ENCODE data around the gene HSPA2. TPM values are rescaled to one million over a fixed set of nuclear protein-coding genes. Genes with fewer than 3 reads are reported as not detected.
A peak's percentile ranks its signal among the peaks of the same experiment; 100 is the strongest.

HSPA2 gene
- polyA plus RNA-seq, 1 donor from 2014 or later = 0.25 TPM

GRCh38 chr14:64504310-64504896 lies 36.1 kb upstream of the HSPA2 start, which contains the start of gene ZBTB1:
TSS of gene ZBTB1 (plus strand) at chr14:64504770. CDS start at chr14:64521505, 16,735 bp downstream.
- H3K9ac ChIP-seq (ENCODE audit: low read length) = peak within 1 kb of the TSS; percentile 99
- peak within 1 kb of the TSS; percentile 70 for H3K4me2 ChIP-seq (ENCODE audit: low read length)
- peak within 1 kb of the TSS; percentile 90 for H2AFZ ChIP-seq (ENCODE audit: low read depth, low read length)
- TF ChIP-seq CTCF (IDR thresholded peaks at IDR 0.05; ENCODE audit: poor library complexity, severe bottlenecking) = no peak
- TF ChIP-seq RAD21 (conservative IDR thresholded peaks at IDR 0.05) = no peak
- TF ChIP-seq, protein P1, sequence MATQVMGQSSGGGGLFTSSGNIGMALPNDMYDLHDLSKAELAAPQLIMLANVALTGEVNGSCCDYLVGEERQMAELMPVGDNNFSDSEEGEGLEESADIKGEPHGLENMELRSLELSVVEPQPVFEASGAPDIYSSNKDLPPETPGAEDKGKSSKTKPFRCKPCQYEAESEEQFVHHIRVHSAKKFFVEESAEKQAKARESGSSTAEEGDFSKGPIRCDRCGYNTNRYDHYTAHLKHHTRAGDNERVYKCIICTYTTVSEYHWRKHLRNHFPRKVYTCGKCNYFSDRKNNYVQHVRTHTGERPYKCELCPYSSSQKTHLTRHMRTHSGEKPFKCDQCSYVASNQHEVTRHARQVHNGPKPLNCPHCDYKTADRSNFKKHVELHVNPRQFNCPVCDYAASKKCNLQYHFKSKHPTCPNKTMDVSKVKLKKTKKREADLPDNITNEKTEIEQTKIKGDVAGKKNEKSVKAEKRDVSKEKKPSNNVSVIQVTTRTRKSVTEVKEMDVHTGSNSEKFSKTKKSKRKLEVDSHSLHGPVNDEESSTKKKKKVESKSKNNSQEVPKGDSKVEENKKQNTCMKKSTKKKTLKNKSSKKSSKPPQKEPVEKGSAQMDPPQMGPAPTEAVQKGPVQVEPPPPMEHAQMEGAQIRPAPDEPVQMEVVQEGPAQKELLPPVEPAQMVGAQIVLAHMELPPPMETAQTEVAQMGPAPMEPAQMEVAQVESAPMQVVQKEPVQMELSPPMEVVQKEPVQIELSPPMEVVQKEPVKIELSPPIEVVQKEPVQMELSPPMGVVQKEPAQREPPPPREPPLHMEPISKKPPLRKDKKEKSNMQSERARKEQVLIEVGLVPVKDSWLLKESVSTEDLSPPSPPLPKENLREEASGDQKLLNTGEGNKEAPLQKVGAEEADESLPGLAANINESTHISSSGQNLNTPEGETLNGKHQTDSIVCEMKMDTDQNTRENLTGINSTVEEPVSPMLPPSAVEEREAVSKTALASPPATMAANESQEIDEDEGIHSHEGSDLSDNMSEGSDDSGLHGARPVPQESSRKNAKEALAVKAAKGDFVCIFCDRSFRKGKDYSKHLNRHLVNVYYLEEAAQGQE (IDR thresholded peaks at IDR 0.05; ENCODE audit: borderline replicate concordance) = peak; percentile 59
- no peak for TF ChIP-seq SMC3 (conservative IDR thresholded peaks at IDR 0.05; ENCODE audit: poor library complexity)
- no peak for TF ChIP-seq MXI1 (conservative IDR thresholded peaks at IDR 0.05; ENCODE audit: poor library complexity, severe bottlenecking)
- peak; percentile 66 for TF ChIP-seq POLR2AphosphoS5 (IDR thresholded peaks at IDR 0.05)
- TF ChIP-seq EZH2 (IDR thresholded peaks at IDR 0.05; ENCODE audit: borderline replicate concordance, insufficient read depth, low read length, poor library complexity, severe bottlenecking) = no peak
- TF ChIP-seq TAF1 (IDR thresholded peaks at IDR 0.05; ENCODE audit: low read depth) = peak; percentile 46
- no peak for TF ChIP-seq EP300 (conservative IDR thresholded peaks at IDR 0.05; ENCODE audit: poor library complexity, severe bottlenecking)
- peak within 1 kb of the TSS; percentile 95 for H3K27ac ChIP-seq (ENCODE audit: low read length)
- H3K9me3 ChIP-seq (ENCODE audit: low read length) = no peaks in the 10 kb centered on the region
- H3K79me2 ChIP-seq (replicated peaks; ENCODE audit: insufficient read depth, low read length) = peaks cover 66% of the 10 kb centered on the region
- no peaks in the 10 kb centered on the region for H4K20me1 ChIP-seq (ENCODE audit: insufficient read depth)
- no peaks in the 10 kb centered on the region for H3F3A ChIP-seq (ENCODE audit: insufficient read depth, low read length, poor library complexity, severe bottlenecking)
- no peaks in the 10 kb centered on the region for H3K9me2 ChIP-seq (ENCODE audit: insufficient read depth, low read length)
- peak within 1 kb of the TSS; percentile 98 for H3K4me3 ChIP-seq (ENCODE audit: low read length)
- H3K36me3 ChIP-seq (ENCODE audit: insufficient read depth, low read length) = no peaks in the 10 kb centered on the region
- no peaks in the 10 kb centered on the region for H3K27me3 ChIP-seq (ENCODE audit: insufficient read depth, low read depth, low read length)

GRCh38 chr14:64504897-64505794 lies 35.4 kb upstream of the HSPA2 start:
- TF ChIP-seq SMC3 (conservative IDR thresholded peaks at IDR 0.05; ENCODE audit: poor library complexity) = peak; percentile 11
- TF ChIP-seq TAF1 (IDR thresholded peaks at IDR 0.05; ENCODE audit: low read depth) = no peak
- peak; percentile 17 for TF ChIP-seq RAD21 (conservative IDR thresholded peaks at IDR 0.05)
- TF ChIP-seq CTCF (IDR thresholded peaks at IDR 0.05; ENCODE audit: poor library complexity, severe bottlenecking) = no peak
- TF ChIP-seq EP300 (conservative IDR thresholded peaks at IDR 0.05; ENCODE audit: poor library complexity, severe bottlenecking) = peak; percentile 37
- peak; percentile 52 for TF ChIP-seq MXI1 (conservative IDR thresholded peaks at IDR 0.05; ENCODE audit: poor library complexity, severe bottlenecking)
- TF ChIP-seq POLR2AphosphoS5 (IDR thresholded peaks at IDR 0.05) = peak; percentile 26
- peak overlapping the region; percentile 95 for H3K27ac ChIP-seq (ENCODE audit: low read length)
- H4K20me1 ChIP-seq (ENCODE audit: insufficient read depth) = no peaks in the 10 kb centered on the region
- H3K9me3 ChIP-seq (ENCODE audit: low read length) = no peaks in the 10 kb centered on the region
- H3K36me3 ChIP-seq (ENCODE audit: insufficient read depth, low read length) = no peaks in the 10 kb centered on the region
- H3F3A ChIP-seq (ENCODE audit: insufficient read depth, low read length, poor library complexity, severe bottlenecking) = no peaks in the 10 kb centered on the region
- peak overlapping the region; percentile 95 for H3K9ac ChIP-seq (ENCODE audit: low read length)
- peak overlapping the region; percentile 98 for H3K4me3 ChIP-seq (ENCODE audit: low read length)
- no peaks in the 10 kb centered on the region for H3K9me2 ChIP-seq (ENCODE audit: insufficient read depth, low read length)
- no peaks in the 10 kb centered on the region for H3K27me3 ChIP-seq (ENCODE audit: insufficient read depth, low read depth, low read length)
- H3K79me2 ChIP-seq (replicated peaks; ENCODE audit: insufficient read depth, low read length) = peaks cover 64% of the 10 kb centered on the region
- H3K4me2 ChIP-seq (ENCODE audit: low read length) = peak overlapping the region; percentile 70
- H2AFZ ChIP-seq (ENCODE audit: low read depth, low read length) = peak overlapping the region; percentile 90
